HG03469 (cell line): ENCODE data around the gene SLC44A5.
"Not testable (repeated sequence)": the region's sequence is repeated elsewhere in the genome, so short reads cannot be mapped to it uniquely, and the experiment has no call there.

Source experiments
- ATAC-seq: cut with Tn5 transposase; IDR thresholded peaks from one replicate; pipeline ENCODE4 v1.9.1; 2021; ENCODE audit warnings: mild to moderate bottlenecking, moderate library complexity, moderate number of reproducible peaks; ENCODE audit not compliant: unreplicated experiment

Gene SLC44A5

GRCh38 chr1:75528001-75528400 is 82.9 kb downstream of the SLC44A5 start:
- ATAC-seq = no peak

- no peak for ATAC-seq
Measured at GRCh38 chr1:75522389-75522788, 88.5 kb downstream of the SLC44A5 start.

- no peak for ATAC-seq
Measured at GRCh38 chr1:75521658-75522057, 89.3 kb downstream of the SLC44A5 start.

- no peak for ATAC-seq
Measured at GRCh38 chr1:75520862-75521475, 89.9 kb downstream of the SLC44A5 start.

GRCh38 chr1:75519651-75520427 is 91.1 kb downstream of the SLC44A5 start:
- ATAC-seq = no peak

GRCh38 chr1:75518686-75519085 is 92.2 kb downstream of the SLC44A5 start:
- no peak for ATAC-seq

GRCh38 chr1:75514270-75514669 is 96.6 kb downstream of the SLC44A5 start:
- no peak for ATAC-seq

- no peak for ATAC-seq
Measured at GRCh38 chr1:75506976-75507375, 103.9 kb downstream of the SLC44A5 start.

GRCh38 chr1:75503221-75503974 is 107.5 kb downstream of the SLC44A5 start:
- no peak for ATAC-seq

GRCh38 chr1:75502776-75503175 is 108.1 kb downstream of the SLC44A5 start:
- ATAC-seq = no peak

- no peak for ATAC-seq
Measured at GRCh38 chr1:75501577-75502295, 109.2 kb downstream of the SLC44A5 start.

GRCh38 chr1:75492011-75492410 is 118.9 kb downstream of the SLC44A5 start:
- no peak for ATAC-seq

- ATAC-seq = no peak
Measured at GRCh38 chr1:75487399-75487798, 123.5 kb downstream of the SLC44A5 start.

GRCh38 chr1:75484789-75485188 is 126.1 kb downstream of the SLC44A5 start:
- ATAC-seq = no peak

GRCh38 chr1:75482951-75483350 is 128.0 kb downstream of the SLC44A5 start:
- no peak for ATAC-seq

- not testable (repeated sequence) for ATAC-seq
Measured at GRCh38 chr1:75476486-75476885, 134.4 kb downstream of the SLC44A5 start.

GRCh38 chr1:75475696-75476095 is 135.2 kb downstream of the SLC44A5 start:
- ATAC-seq = no peak

- ATAC-seq = no peak
Measured at GRCh38 chr1:75472971-75473603, 137.8 kb downstream of the SLC44A5 start.

- no peak for ATAC-seq
Measured at GRCh38 chr1:75472089-75472970, 138.6 kb downstream of the SLC44A5 start.

GRCh38 chr1:75471252-75471651 is 139.7 kb downstream of the SLC44A5 start:
- no peak for ATAC-seq
